ENCODE data around the gene CD44.

Gene CD44

DNA sequence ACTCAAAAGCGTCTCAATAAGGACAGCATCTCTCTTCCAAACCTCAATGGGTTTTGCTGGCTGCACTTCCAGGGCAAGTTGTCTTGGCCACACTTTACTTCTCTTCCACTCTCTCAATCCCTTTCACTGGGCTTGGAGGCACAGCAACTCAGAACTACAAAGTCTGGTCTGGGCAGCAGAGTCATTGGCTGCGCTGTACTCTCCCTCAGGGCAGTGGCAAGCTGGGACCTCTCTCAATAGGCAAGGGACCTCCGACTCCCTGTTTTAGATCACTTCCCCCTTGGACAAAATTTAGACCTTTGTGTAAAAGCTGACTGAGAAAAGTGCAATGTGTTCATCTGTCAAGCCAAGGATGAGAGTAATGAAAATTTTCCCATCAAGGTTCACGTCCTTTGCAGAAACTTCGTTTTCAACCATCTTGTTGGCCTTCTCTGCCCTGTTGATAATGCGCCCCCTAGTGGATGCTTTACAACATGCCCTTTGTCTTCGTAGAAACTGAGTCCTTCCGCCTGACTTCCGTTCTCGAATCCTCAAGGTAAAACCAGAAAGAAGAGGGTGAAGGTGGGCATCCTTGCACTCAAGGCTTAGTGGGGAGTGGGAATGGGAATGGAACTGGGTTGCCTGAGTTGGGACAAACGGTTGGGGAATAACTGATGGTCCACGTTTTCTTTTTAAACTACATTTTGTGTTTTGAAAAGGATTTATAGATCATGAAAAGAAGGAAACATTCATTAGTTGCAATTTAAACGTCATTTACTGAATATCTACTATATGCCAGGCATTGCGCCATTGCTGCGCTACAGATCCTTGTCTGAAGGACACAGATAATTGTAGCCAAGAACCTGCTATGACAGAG, 99.1 kb downstream of the CD44 start:
- no peak for DNase-seq

DNA sequence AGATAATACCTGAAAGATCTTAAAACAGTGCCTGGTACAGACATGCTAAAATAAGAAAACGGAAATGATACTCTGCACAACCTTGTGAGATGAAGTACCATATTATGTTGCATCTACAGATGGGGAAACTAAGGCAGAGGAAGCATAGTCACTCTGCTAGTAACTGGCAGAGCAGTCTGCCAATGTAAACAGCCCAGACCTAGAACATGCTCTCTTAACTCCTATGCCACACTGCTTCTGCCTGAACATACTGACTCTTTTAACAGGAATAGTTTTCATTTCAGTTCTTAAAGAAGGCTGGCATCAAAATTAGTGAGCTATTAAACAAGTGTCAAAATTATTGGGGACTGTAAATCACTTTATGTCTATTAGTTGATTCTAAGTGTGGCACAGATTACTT, 99.9 kb downstream of the CD44 start:
- DNase-seq: no peak

DNA sequence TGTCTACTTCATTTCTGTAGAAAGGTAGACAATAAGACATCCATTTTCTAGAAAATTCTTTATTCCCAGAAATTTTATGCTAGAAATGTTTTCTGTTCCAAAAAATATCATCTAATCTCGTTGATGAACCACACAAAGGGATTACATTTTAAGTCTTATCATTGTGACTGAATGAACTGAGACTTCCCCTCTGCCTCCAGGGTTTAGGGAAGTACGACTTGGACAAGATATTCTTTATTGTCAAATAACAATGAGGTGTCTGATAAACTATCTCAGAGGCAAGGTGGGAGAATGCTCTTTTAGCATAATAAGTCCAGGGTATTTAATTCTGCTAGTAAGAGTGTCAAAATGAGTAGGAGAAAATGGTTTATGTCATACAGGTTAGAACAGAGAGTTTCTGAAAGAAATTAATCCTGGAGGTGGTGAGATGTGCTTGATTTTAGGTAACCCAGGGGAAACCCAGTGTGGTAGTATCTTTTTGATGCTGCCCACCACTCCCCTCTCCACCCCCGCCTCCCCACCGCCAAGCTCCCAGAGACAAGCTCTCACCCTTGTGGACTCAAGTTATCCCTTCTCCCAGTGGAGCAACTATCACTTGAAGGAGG, 100.6 kb downstream of the CD44 start:
- DNase-seq: no peak

DNA sequence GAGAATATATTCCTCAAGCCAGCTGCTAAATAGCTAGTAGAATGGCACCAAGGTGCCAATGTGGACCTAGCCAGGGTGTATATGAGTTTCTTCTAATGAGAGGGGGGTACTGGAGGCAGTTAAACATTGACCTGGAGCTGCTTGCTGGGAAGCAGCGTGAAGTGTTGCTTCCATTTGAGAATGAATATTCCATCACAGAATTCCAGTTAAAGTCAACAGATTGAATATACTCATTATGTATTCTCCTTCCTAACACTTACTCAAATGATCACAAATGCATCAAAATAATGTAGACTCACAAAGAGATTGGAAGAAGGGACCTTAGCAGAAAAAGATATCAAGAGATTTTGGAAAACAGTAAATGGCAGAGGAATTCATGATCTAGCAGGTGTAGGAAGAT, 102.1 kb downstream of the CD44 start:
- DNase-seq: no peak

DNA sequence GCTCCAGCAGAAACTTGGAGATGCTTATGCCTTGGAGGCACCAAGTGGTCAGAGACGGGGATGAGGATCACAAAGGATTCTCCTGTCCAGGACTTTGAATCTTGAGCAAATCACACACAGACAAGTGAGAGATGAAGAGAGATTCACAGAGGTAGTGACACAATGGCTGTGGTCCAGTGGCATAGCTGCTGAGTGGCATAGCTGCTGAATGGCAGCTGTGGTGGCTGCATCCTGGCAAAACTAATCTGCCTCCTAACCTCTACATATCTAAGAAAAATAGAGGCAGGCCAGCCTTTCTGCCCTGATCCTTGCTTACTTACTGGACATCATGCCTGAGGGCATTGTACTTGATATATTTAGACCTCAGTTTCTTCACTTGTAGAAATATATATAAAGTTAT, 102.6 kb downstream of the CD44 start:
- DNase-seq: no peak

DNA sequence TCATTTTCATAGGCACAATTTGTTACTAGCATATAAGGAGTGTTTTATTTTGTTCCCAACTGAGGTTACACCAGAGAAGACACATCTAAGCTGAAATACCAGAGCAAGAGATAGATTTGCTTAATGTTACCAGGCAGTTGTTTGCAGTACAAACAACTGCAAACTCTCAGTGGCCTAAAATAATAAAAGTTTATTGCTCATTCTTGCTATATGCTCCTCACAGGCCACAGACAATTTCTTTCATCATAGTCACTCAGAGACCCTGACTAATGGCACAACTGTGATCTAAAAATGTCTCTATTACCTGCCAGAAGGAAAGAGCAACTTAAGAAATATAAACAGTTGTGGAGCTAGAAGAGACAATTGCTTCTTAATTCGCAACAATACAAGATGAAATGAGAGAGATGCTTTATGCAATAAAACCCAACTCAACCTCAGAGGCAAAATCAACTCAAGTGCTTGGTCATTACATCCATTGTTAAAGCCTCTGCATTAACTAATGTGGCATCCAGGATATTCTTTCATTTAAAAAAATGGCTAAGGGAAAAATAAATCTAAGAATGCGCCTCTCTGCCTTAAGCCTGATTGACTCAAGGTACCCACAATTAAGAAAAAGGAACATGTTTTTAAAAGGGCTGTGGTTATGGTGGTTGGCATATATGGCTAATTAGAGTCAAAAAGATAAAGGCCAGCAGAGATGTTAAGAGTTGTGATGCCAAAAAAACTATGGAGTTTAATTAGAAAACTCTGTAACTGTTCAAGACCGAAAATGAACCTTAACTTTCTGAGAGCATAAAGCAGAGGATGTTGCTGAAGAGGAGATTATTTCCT, 103.7 kb downstream of the CD44 start:
- no peak for DNase-seq

DNA sequence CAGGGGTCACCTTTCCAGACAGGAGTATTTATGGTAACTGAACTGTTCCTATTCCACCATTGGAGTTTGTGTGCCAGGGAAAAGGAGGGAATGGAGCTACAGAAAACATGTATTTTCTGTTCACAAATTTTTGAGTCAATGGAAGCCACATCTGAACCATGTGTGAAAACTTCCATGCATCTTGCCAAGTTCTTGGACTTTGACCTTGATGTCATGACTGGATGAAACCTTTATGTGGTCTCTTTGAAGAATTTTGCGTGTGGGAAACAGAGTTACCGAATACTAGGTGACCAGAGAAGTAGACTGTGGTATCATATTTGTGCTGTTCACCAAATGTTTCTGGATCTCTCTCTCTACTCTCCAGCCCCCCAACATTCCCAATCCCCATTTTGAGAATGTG, 104.8 kb downstream of the CD44 start:
- DNase-seq: no peak

DNA sequence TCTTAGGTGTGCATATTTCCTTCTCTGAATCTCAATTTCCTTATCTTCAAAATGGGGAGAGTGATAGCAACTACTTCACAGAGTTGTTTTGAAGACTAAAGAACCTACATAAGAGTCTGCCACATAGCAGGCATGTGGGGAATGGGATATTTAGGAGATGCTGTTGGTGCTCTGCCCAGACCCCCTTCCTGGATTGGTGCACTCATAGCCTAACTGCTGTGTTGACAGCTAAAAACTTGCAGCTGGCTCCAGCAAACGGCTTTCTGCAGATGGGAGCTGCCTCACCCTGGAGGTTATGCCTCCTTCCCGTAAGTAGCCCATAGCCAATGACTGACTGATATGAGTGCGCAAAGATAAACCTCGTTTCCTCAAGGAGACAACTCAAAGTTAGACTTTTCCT, 106.1 kb downstream of the CD44 start:
- DNase-seq: no peak

DNA sequence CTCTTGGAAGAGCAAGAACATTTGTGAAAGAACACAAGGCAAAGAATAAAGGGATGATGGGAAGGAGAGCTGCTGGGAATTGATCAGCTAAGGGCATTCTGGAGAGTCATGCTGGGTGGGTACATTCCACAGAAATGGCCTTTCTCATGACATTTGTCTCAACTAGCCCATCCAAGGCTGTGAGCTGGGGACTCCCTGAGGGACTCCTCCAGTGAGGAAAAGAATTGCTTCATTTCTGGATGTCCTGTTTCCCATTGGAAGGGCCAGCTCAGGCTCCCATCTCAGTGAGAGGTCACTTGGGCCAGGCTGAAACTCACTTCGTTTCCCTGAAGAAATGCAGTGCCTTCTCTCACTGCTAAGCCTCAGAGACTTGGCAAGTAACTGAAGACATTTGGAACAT, 106.8 kb downstream of the CD44 start:
- no peak for DNase-seq

DNA sequence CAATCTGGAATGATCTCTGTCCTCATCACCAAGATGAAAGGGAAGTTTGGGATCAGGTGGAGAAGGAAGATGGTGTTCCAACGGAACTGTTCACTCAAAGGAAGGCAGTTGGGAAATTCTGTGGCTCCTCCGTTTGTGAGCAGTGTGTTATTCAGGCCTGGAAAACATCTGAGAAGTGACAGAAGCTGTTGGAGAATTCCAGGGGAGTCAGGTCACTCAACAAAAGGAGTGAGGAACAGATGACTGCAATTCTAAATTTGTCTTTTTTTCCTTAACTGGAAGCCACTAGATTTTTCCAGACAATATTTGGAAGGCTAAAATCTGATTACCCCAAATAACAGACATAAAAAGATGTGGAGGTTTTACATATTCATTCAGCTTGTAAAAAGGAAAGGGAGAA, 107.8 kb downstream of the CD44 start:
- DNase-seq: no peak

DNA sequence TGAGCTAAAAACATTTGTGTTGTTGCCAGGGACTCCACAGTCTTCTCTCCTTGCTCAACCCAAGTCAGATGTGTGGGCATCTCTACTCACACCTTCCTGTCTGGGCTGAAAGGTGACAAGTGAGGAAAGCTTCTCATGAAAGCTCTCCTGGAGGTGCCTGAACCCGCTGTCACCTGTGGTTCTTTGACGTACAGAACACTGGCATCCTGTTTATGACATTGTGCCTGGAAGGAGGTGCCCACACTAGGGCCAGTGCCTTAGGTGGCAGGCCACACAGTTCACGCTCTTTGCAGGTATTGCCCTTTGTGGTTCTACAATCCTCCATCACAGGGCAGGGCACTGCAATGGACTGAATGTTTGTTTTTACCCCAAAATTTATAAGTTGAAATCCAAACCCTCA, 108.5 kb downstream of the CD44 start:
- DNase-seq: no peak

DNA sequence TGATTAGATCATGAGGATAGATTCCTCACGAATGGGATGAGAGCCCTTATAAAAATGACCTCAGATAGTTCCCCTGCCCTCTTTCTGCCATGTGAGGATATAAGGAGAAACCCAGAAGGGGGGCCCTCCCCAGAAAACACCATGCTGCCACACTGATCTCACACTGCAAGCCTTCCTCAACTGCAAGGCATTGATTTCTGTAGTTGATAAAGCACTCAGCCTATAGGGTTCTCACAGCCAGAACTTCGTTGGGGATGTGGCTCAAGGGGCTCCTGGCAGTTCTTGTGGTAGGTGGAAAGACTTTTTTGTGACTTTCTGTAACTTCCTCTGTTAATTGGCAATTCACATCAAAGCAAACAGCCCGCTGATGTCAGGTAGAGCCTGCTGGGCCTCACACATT, 108.9 kb downstream of the CD44 start:
- DNase-seq: no peak

DNA sequence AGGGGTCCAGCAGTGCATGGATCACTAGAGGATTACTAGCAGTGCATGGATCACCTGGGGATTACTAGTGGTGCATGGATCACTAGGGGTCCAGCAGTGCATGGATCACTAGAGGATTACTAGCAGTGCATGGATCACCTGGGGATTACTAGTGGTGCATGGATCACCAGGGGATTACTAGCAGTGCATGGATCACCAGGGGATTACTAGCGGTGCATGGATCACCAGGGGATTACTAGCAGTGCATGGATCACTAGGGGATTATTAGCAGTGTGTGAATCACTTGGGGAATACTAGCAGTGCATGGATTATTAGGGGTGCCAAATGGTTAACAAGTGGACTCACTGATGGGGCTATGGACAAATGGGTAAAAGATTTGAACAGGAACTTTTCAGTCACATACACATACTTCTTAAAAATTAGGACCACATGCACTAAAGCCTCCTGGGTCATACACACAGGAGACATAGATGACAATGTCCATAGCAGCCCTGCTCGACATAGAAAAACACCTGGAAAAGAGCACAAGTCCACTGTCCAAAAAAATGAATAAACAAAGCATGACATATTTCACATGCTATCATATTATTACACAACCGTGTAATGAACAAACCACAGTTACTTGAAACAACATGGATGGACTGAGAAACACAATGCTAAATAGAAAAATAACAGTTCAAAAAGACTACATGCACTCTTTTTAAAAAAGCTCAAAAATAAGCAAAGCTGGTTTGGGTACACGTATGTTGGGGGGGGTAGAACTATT, 109.8 kb downstream of the CD44 start:
- no peak for DNase-seq

DNA sequence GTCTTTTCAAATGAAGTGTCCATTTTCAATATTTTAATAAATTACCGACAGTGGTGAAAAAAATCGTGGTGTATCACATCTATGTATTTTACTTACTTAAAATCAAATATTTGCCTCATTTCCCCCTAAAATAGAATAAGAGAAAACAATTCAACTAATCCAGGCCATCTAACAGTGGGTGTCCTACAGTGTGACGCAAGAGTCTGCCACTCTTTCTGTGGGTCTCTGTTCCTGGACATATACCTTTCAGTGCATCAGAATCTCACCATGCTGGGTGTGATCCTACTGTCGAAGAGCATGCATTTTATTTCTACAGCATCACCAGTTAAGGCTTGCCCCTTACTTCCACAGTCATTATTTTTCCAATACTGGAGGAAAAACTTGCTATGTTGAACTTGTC, 111.2 kb downstream of the CD44 start:
- DNase-seq: no peak

DNA sequence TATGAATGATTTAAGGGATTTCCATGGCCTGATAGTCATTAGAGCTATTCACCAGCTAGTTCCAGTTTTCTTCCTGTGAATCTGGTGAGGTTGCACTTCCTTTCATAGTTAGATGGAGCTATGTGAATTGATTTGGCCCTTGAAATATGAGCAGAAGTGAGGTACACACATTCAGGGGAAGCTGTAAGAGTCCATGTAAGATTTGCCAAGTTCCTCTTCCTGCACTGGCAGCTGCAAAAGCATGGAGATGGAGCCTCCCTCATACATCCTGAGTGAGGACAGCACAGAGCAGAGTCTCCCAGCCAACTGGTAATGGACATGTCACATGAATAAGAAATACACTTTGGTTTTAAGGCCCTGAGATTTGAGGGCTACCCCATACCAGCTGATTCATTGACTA, 111.7 kb downstream of the CD44 start:
- no peak for DNase-seq

DNA sequence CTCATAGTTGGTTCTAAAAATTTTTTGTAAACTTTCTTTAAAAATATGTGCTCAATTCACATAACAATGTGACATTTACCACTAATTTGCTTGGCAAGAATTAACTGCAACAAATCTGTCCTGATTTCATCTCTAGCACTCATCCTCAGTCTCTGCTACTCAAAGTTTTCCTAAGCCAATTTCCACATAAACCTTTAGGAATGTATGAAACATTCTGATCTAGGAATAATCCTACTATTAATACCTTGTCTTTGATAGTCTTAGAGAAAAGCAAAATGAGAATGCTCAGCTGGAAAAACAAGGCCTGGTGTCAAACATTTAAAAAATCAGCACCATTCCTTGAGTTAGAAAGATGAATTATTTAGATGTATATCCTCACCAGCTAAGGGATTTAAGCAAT, 114.3 kb downstream of the CD44 start:
- DNase-seq: no peak

DNA sequence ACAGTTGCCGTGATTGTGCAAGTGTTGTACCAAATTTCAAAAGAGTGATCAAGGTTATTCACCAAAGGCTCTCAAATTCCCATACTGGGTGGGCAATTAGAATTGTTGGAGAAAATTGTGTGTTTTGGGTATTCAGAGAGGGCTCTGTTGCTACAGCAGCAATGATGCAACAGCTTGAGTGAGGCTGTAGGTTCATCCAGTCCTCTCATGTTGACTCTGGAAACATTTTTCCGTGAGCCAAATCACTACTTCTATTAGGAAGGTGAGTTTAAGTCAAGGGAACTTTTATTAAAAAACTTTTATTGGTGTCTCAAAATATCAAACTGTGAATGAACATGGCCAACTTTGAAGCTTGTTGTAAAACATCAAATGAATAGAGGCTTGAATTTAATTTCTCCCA, 116.5 kb downstream of the CD44 start:
- DNase-seq: no peak

DNA sequence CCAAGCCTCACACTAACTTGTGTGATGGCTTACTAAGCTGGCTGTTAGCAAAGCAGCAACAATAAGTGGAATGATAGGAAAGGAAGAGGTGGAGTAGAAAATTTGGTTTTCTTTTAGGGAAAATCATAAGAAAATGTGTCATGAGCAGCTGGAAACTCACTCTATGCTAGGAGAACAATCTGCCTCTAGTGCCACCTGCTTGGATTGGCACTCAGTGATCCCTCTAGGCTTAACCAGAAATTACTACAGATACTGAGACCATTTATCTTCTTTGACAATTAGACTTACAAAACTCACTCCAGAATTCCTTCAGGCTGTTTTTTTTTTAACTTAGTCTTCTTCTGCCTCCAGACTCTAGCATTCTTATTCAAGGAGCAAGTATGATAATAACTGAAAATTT, 117.3 kb downstream of the CD44 start:
- DNase-seq: no peak

DNA sequence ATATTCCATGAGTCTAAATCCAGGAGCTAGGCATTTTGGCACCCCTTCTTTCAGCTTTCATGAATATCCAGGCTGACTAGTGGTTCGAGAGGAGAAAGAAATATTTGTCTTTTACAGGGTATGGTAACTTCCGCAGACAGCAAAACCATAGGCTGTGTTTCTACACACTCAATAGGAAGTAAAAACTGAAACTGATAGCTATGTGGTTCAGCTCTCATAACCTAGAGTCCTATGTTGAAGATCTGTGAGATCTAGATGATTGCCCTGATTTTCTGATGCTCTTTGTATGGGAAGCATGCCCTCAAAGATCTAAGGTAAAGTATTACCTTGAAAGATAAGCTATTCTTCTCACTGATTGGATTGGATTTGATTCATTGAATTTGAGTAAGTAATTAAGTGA, 118.3 kb downstream of the CD44 start:
- DNase-seq: no peak

DNA sequence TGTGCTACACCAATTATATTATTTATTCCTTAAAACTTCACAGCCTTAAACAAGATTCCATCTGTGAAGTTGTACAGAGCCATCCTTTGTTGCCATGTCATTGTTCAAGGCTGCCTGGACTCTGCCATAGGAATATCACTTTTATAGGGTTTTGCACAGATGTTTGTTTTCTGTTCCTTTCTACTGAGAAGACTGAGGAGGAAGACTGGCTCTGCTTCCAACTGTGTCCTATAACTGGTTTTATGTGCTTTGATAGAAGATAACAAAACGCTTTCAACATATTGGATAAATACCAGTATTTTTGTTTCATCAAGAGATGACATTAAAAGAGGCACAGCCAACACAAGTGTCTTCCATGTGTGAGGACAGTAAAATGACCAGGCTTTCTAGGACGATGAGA, 120.6 kb downstream of the CD44 start:
- no peak for DNase-seq

DNA sequence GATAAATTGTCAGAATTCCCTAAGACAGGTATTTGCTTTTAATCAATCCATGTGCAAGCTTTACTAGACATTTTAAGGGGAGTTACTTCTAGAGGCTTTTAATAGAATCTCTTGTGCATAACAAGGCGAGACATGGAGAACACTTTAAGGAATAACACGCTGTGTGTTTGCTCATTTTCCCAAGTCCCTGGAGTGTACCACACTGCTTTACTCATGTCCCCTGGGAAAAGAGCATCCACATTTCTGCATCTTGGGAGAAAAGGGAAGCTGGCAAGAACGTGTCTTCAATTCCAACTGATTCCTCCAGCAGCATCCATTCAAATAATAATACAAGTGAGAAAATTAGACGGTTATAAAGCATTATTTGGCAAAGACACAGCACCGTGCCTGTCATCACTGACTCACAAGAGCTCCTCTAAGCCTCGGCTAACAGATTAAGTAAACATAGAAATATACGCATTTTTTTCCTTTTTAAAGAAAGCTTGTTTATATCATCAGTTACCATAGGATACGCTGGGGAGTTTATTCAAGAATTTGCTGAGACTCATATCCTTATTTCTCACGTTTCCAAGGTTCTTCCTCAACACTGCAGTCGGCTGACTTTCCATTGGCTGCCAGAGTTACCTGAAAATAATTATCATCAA, 121.5 kb downstream of the CD44 start:
- DNase-seq: no peak

DNA sequence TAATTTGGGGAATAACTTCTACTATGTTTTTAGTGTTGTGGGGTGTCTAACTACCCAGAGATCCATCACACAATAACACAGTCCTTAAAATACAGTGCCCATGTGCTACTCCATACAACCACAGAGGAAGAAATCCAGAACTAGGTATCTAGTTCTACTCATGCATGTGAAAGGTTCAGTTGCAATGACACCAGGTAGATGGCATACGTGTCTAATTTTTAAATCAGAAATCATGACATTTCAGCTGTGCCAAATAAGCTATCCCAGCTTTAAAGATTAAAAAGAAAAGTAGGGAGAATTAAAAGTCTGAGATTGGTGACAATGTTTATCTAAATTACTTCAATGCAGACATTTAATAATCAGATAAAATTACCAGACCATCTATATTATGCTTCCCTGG, 122.2 kb downstream of the CD44 start:
- no peak for DNase-seq

Data from right kidney (tissue), 1 donor.